Measurements from ENCODE around the gene SASH3. TPM values are rescaled to one million over a fixed set of nuclear protein-coding genes. Genes with fewer than 3 reads are reported as not detected.

Gene SASH3
- polyA plus RNA-seq, 1 of the 3 experiments (the other 2 are of a cell fraction): not detected

GRCh38 chrX:129750971-129751370 lies 28.8 kb upstream of the SASH3 start (continued):
- no peak for TF ChIP-seq PBX3 (IDR thresholded peaks at IDR 0.05)

DNA sequence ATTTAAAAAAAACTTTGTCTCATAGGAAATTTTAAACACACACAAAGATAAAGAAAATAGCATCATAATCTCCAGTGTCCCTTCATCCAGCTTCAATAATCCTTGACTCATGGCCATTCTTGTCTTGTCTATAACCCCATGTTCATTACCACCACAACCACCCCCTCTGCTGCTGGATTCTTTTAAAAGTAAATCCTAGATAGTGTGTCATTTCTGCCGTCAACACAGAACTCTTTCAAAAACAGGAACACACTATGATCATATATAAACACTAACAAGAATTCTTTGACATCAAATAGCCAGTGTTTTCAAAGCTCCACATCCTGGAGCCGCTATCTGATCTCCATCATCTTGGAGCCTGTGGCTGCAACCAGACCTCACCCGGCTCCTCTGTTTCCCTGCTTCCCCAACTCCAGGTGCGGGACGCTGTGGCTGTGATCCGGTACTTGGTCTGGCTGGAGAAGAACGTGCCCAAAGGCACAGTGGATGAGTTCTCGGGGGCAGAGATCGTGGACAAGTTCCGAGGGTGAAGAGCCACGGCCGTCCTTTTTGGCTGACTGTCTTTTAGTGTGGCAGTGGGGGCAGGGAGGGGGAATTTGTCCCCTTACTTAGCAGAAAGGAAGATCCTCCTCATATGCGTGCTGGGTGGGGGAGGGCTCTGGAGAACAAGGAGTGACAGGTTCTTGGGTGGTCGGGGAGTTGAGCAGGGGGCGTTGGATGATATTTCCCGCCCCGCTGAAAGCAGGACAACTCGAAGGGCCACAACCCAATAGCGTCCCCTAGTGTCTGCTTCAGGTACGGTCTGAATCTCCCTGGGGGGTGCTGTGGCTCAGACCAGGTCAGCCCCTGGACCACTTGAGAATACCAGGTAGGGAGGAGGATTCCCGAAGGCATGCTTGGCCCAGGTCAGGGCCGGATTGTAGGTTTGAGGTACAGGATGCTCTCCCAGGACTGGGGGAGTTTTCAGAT lies 25.4 kb upstream of the SASH3 start:
- 45% methylated on average over 8 of the region's 22 CpGs for WGBS (ENCODE audit: low lambda C conversion rate)
- Histone ChIP-seq H3K27me3 (ENCODE audit: insufficient read depth) (peaks cover 32% of the 10 kb centered on the region; the same call in 1 of the 2 replicates), H3K27ac (ENCODE audit: low read depth in 2 of 2, low read length in 1 of 2) (no peak overlapping the region), H2AFZ (ENCODE audit: low read depth) (no peak overlapping the region), H3K79me2 (ENCODE audit: insufficient read depth) (no peaks in the 10 kb centered on the region), H4K20me1 (ENCODE audit: insufficient read depth) (no peaks in the 10 kb centered on the region), H3F3A (replicated peaks; ENCODE audit: insufficient read depth) (no peaks in the 10 kb centered on the region), H3K4me3 (ENCODE audit: low read depth in 2 of 2, low read length in 1 of 2) (no peak overlapping the region), H3K36me3 (replicated peaks in 1 of 2; ENCODE audit: control insufficient read depth in 1 of 2, insufficient read depth in 2 of 2, low read length in 1 of 2) (no peaks in the 10 kb centered on the region), H3K4me1 (ENCODE audit: control insufficient read depth in 1 of 2, insufficient read depth in 2 of 2, low read depth in 1 of 2, low read length in 1 of 2) (peaks cover 0 to 4% of the 10 kb centered on the region in 2 experiments; a peak in 1 of 4 replicates), H3K4me2 (no peak overlapping the region), H3K9me3 (no peaks in the 10 kb centered on the region), H3K9me2 (no peaks in the 10 kb centered on the region), H3K9ac (no peak overlapping the region)
- ChIA-PET POLR2A (no interaction called here), CTCF (interaction anchor here (1.0 to 1.2 kb wide), 2 partner anchors 12 to 18 kb away, joined by 4 read pairs; no protein-coding TSS in a partner anchor)
- no peak for DNase-seq
- no peak for TF ChIP-seq IRF3 (IDR thresholded peaks at IDR 0.05; ENCODE audit: low read depth, low read length)
- no peak for TF ChIP-seq SMC3 (IDR thresholded peaks at IDR 0.05; ENCODE audit: low read depth, low read length)
- peak; percentile 37 for TF ChIP-seq CTCF (IDR thresholded peaks at IDR 0.05)
- TF ChIP-seq RCOR1 (IDR thresholded peaks at IDR 0.05; ENCODE audit: low read length): no peak
- TF ChIP-seq, protein P1, sequence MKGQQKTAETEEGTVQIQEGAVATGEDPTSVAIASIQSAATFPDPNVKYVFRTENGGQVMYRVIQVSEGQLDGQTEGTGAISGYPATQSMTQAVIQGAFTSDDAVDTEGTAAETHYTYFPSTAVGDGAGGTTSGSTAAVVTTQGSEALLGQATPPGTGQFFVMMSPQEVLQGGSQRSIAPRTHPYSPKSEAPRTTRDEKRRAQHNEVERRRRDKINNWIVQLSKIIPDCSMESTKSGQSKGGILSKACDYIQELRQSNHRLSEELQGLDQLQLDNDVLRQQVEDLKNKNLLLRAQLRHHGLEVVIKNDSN (IDR thresholded peaks at IDR 0.05; ENCODE audit: borderline replicate concordance, low read depth): no peak
- TF ChIP-seq NRF1 (IDR thresholded peaks at IDR 0.05; ENCODE audit: low read depth, low read length): no peak
- TF ChIP-seq SIN3A (IDR thresholded peaks at IDR 0.05; ENCODE audit: borderline replicate concordance, low read depth, low read length): no peak
- no peak for TF ChIP-seq EP300 (IDR thresholded peaks at IDR 0.05; ENCODE audit: borderline replicate concordance in 1 of 2, low read depth in 1 of 2, low read length in 1 of 2)
- TF ChIP-seq EZH2phosphoT487 (IDR thresholded peaks at IDR 0.05; ENCODE audit: borderline replicate concordance, low read depth): no peak
